ENCODE measurements around the gene MEAF6.
A peak's percentile ranks its signal among the peaks of the same experiment; 100 is the strongest.
"Not testable (repeated sequence)": the region's sequence is repeated elsewhere in the genome, so short reads cannot be mapped to it uniquely, and the experiment has no call there.

Gene MEAF6

DNA sequence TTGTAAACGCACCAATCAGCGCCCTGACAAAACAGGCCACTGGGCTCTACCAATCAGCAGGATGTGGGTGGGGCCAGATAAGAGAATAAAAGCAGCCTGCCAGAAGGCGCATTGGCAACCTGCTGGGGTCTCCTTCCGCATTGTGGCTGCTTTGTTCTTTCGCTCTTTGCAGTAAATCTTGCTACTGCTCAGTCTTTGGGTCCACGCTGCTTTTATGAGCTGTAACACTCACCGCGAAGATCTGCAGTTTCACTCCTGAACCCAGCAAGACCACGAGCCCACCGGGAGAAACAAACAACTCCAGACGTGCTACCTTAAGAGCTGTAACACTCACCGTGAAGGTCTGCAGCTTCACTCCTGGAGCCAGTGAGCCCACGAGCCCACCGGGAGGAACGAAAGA is 4.4 kb upstream of the MEAF6 start:
- H3K4me1 ChIP-seq (ENCODE audit: control insufficient read depth in 1 of 2, insufficient read depth in 2 of 2, low read length in 2 of 2); H3K9me3 ChIP-seq (ENCODE audit: control insufficient read depth in 1 of 2, low read length in 2 of 2); H3K27me3 ChIP-seq (ENCODE audit: low read depth, low read length); H3K4me3 ChIP-seq (ENCODE audit: low read depth in 1 of 2, low read length in 2 of 2); H3K36me3 ChIP-seq (ENCODE audit: control insufficient read depth in 1 of 2, insufficient read depth in 2 of 2, low read length in 2 of 2); H3K27ac ChIP-seq (ENCODE audit: low read length): not testable (repeated sequence)

DNA sequence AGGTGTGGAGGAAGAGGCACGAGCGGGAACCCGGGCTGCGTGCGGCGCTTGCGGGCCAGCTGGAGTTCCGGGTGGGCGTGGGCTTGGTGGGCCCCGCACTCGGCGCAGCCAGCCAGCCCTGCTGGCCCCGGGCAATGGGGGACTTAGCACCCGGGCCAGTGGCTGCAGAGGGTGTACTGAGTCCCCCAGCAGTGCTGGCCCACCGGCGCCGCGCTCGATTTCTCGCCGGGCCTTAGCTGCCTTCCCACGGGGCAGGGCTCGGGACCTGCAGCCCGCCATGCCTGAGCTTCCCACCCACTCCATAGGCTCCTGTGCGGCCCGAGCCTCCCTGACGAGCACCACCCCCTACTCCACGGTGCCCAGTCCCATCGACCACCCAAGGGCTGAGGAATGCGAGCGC is 3.7 kb upstream of the MEAF6 start:
- H3K36me3 ChIP-seq (ENCODE audit: control insufficient read depth in 1 of 2, insufficient read depth in 2 of 2, low read length in 2 of 2); H3K4me3 ChIP-seq (ENCODE audit: low read depth in 1 of 2, low read length in 2 of 2); H3K9me3 ChIP-seq (ENCODE audit: control insufficient read depth in 1 of 2, low read length in 2 of 2); H3K27ac ChIP-seq (ENCODE audit: low read length); H3K27me3 ChIP-seq (ENCODE audit: low read depth, low read length): not testable (repeated sequence)
- H3K4me1 ChIP-seq (ENCODE audit: control insufficient read depth in 1 of 2, insufficient read depth in 2 of 2, low read length in 2 of 2) = peaks cover 0 to 12% of the 10 kb centered on the region in 2 donors

DNA sequence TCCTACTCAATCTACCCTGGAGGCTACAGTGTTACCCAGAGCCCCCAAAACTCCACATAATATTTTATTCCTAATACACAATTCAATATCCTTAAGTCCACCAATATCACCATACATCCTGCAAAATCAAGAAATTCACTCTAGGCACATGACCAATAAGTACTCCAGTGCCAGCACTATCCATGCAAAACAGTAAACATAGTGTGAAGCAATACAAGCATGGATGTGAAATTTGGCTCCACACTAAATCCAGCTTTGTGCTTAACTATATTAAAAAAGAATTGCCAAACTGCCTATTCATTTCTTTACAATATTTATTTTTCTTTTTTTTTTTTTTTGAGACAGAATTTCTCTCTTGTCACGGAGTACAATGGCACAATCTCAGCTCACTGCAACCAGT is 3.0 kb upstream of the MEAF6 start:
- Histone ChIP-seq H3K27ac (ENCODE audit: low read length) (no peak overlapping the region), H3K27me3 (ENCODE audit: low read depth, low read length) (no peaks in the 10 kb centered on the region), H3K4me1 (ENCODE audit: control insufficient read depth in 1 of 2, insufficient read depth in 2 of 2, low read length in 2 of 2) (peaks cover 0 to 18% of the 10 kb centered on the region in 2 donors), H3K4me3 (ENCODE audit: low read depth in 1 of 2, low read length in 2 of 2) (no peak overlapping the region), H3K9me3 (ENCODE audit: control insufficient read depth in 1 of 2, low read length in 2 of 2) (no peaks in the 10 kb centered on the region), H3K36me3 (ENCODE audit: control insufficient read depth in 1 of 2, insufficient read depth in 2 of 2, low read length in 2 of 2) (no peaks in the 10 kb centered on the region)

DNA sequence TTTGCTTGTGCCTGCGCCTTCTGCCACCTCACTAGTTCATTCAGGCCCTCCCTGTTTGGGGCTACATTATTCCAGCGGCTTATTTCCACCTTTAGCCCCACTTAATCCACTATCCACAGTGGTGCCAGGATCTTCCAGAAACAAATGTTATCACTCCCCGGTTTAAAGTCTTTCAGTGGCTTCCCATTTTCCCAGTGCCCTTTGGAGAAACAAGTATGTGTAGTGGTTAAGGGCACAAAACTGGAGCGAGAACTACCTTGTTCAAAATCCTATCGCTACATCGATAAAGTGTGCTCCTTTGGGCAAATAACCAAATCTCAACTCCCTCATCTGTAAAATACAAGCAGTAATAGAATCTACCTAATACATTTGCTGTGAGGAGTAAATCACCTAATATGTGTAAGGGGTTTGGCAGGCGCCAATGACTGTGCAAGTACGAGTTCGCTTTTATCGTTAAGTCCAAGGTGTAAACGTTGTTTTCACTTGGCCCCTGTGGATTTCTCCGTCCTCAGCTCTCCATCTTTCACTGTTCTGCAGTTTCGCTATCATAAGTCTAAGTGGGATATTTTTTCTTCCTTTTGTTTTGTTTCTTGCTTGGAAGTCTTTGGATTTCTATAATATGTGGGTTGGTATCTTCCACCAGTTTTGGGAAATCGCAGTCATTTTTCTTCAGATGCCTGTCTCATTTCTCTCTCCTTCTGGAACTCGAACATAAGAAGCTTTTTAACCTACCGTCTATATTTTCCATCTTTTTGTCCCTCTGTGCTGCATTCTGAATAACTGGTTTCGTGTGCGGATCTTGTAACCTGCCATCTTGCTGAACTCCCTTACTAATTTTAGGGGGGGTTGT is 844 bp upstream of the MEAF6 start:
- H3K4me3 ChIP-seq (ENCODE audit: low read depth in 1 of 2, low read length in 2 of 2) = peak overlapping the region; percentile 72 to 91
- peak overlapping the region; percentile 90 for H3K27ac ChIP-seq (ENCODE audit: low read length)
- peaks cover 0 to 9% of the 10 kb centered on the region in 2 donors for H3K36me3 ChIP-seq (ENCODE audit: control insufficient read depth in 1 of 2, insufficient read depth in 2 of 2, low read length in 2 of 2)
- H3K9me3 ChIP-seq (ENCODE audit: control insufficient read depth in 1 of 2, low read length in 2 of 2) = no peaks in the 10 kb centered on the region
- no peaks in the 10 kb centered on the region for H3K27me3 ChIP-seq (ENCODE audit: low read depth, low read length)
- H3K4me1 ChIP-seq (ENCODE audit: control insufficient read depth in 1 of 2, insufficient read depth in 2 of 2, low read length in 2 of 2) = peaks cover 0 to 20% of the 10 kb centered on the region in 2 donors

DNA sequence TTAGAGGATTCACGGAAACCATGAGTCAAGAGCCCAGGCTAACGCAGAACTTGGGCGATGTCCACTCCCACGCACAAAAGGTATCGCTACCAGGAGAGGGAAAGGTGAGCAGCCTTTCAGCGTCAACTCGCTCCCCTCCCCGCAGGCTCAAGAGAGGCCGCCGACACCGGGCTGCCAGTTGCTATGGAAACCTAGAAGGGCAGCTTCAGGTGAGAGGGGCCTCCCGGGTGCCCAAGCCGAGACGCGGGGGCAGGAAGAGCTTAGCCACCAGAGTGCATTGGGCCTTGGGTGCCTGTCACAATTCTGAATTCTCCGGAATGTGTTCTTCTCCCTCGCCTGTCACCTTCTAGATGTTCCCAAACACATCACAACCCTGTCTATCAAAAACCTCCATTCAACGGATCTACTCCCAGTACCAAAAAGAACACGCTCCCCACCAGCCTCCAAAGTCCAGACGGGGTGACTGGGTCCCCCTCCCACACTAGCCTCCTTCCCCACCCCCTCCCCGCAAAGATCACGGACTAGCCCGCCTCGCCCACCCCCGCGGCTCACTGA is 694 bp downstream of the MEAF6 start:
- Histone ChIP-seq H3K27me3 (ENCODE audit: low read depth, low read length) (no peaks in the 10 kb centered on the region), H3K27ac (ENCODE audit: low read length) (peak overlapping the region; percentile 39), H3K9me3 (ENCODE audit: control insufficient read depth in 1 of 2, low read length in 2 of 2) (no peaks in the 10 kb centered on the region), H3K36me3 (ENCODE audit: control insufficient read depth in 1 of 2, insufficient read depth in 2 of 2, low read length in 2 of 2) (peaks cover 7 to 15% of the 10 kb centered on the region in 2 donors), H3K4me1 (ENCODE audit: control insufficient read depth in 1 of 2, insufficient read depth in 2 of 2, low read length in 2 of 2) (peaks cover 0 to 20% of the 10 kb centered on the region in 2 donors), H3K4me3 (ENCODE audit: low read depth in 1 of 2, low read length in 2 of 2) (peak overlapping the region; percentile 72 to 91)

DNA sequence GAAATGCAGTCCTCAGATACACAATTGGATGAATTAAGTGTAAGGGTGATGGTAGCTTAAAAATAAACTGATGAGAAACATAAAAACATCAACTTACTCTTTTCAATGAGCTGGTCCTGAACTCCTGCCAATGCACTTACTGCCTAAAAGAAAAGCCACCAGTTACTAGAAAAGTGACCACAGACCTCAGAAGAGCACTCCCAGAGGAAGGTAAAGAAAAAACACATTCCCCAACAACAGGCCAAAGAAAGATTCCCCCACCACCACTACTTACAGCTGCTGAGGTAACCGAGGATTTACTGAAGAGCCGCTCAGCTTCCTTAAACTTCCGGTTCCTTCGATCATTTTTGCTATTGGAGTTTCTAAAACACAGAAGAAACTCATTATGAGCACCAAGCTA is 5.4 kb downstream of the MEAF6 start:
- Histone ChIP-seq H3K4me1 (ENCODE audit: control insufficient read depth in 1 of 2, insufficient read depth in 2 of 2, low read length in 2 of 2) (peaks cover 0 to 14% of the 10 kb centered on the region in 2 donors), H3K36me3 (ENCODE audit: control insufficient read depth in 1 of 2, insufficient read depth in 2 of 2, low read length in 2 of 2) (peaks cover 21 to 26% of the 10 kb centered on the region in 2 donors), H3K4me3 (ENCODE audit: low read depth in 1 of 2, low read length in 2 of 2) (no peak overlapping the region), H3K27ac (ENCODE audit: low read length) (no peak overlapping the region), H3K27me3 (ENCODE audit: low read depth, low read length) (no peaks in the 10 kb centered on the region), H3K9me3 (ENCODE audit: control insufficient read depth in 1 of 2, low read length in 2 of 2) (no peaks in the 10 kb centered on the region)

DNA sequence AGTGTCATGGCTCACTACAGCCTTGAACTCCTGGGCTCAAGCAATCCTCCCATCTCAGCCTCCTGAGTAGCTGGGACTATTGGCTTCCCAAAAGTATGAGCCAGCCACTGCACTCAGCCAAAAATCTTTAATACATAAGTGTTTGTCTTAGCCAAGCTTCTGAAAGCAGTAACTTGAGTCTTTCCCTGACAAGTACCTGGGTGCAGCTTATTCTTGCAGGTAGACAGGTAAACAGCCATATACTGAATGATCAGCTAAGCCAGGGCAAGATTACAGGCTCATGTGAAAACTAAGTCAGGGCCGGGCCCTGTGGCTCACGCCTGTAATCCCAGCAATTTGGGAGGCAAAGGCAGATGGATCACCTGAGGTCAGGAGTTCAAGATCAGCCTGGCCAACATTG is 7.8 kb downstream of the MEAF6 start:
- no peak overlapping the region for H3K27ac ChIP-seq (ENCODE audit: low read length)
- no peaks in the 10 kb centered on the region for H3K4me1 ChIP-seq (ENCODE audit: control insufficient read depth in 1 of 2, insufficient read depth in 2 of 2, low read length in 2 of 2)
- no peak overlapping the region for H3K4me3 ChIP-seq (ENCODE audit: low read depth in 1 of 2, low read length in 2 of 2)
- no peaks in the 10 kb centered on the region for H3K9me3 ChIP-seq (ENCODE audit: control insufficient read depth in 1 of 2, low read length in 2 of 2)
- H3K27me3 ChIP-seq (ENCODE audit: low read depth, low read length) = no peaks in the 10 kb centered on the region
- peaks cover 17 to 31% of the 10 kb centered on the region in 2 donors for H3K36me3 ChIP-seq (ENCODE audit: control insufficient read depth in 1 of 2, insufficient read depth in 2 of 2, low read length in 2 of 2)

DNA sequence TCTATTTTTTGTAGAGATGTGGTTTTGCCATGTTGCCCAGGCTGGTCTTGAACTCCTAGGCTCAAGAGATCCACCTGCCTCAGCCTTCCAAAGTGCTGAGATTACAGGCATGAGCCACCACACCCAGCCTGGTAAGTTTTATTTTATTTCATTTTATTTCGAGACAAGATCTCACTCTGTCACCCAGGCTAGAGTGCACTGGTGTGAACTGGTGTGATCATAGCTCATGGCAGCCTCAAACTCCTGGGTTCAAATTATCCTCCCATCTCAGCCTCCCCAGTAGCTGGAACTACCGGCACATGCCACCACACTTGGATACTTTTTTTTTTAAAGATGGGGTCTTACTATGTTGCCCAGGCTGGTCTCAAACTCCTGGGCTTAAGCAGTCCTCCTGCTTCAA is 11.8 kb downstream of the MEAF6 start:
- not testable (repeated sequence) for H3K4me1 ChIP-seq (ENCODE audit: control insufficient read depth in 1 of 2, insufficient read depth in 2 of 2, low read length in 2 of 2); H3K27me3 ChIP-seq (ENCODE audit: low read depth, low read length); H3K27ac ChIP-seq (ENCODE audit: low read length); H3K9me3 ChIP-seq (ENCODE audit: control insufficient read depth in 1 of 2, low read length in 2 of 2); H3K4me3 ChIP-seq (ENCODE audit: low read depth in 1 of 2, low read length in 2 of 2)
- H3K36me3 ChIP-seq (ENCODE audit: control insufficient read depth in 1 of 2, insufficient read depth in 2 of 2, low read length in 2 of 2) = peaks cover 14 to 37% of the 10 kb centered on the region in 2 donors

DNA sequence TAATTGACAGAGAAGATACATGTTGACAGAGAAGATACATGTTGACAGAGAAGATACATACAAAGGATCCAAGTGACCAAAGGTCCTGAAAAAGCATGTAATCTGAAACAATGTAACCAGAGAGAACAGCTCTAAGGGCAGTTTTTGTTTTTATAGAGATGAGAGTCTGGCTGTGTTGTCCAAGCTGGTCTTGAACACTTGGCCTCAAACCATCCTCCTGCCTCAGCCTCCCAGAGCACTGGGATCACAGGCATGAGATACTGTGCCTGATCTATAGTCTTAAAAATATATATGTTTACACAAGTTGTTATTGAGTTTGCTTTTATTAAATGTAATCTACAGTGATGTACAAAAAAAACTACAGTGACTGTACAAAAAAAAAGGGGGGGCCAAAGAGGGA is 12.5 kb downstream of the MEAF6 start:
- H3K27ac ChIP-seq (ENCODE audit: low read length) = no peak overlapping the region
- no peaks in the 10 kb centered on the region for H3K27me3 ChIP-seq (ENCODE audit: low read depth, low read length)
- peaks cover 14 to 32% of the 10 kb centered on the region in 2 donors for H3K36me3 ChIP-seq (ENCODE audit: control insufficient read depth in 1 of 2, insufficient read depth in 2 of 2, low read length in 2 of 2)
- no peak overlapping the region for H3K4me3 ChIP-seq (ENCODE audit: low read depth in 1 of 2, low read length in 2 of 2)
- H3K9me3 ChIP-seq (ENCODE audit: control insufficient read depth in 1 of 2, low read length in 2 of 2) = no peaks in the 10 kb centered on the region
- peaks cover 0 to 9% of the 10 kb centered on the region in 2 donors for H3K4me1 ChIP-seq (ENCODE audit: control insufficient read depth in 1 of 2, insufficient read depth in 2 of 2, low read length in 2 of 2)

DNA sequence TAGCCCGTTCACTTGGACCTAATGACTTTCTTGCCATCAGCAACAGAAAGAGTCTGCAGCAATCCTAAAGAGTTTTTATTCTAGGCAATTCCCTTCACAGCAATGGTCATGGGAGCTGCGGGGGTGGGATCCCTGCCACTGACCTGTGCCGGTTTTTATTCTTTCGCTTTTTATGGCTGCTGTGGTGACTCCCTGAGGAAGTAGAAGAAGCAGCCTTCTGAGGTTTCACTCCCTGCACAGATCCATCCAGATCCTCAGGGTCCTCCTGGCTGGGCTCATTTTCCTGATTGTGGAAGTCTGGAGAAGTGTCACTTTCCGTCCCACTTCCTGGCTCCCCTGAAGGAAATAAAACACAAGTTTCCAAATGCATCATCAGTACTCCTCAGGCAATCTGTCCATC is 12.9 kb downstream of the MEAF6 start:
- Histone ChIP-seq H3K36me3 (ENCODE audit: control insufficient read depth in 1 of 2, insufficient read depth in 2 of 2, low read length in 2 of 2) (peaks cover 14 to 28% of the 10 kb centered on the region in 2 donors), H3K27me3 (ENCODE audit: low read depth, low read length) (no peaks in the 10 kb centered on the region), H3K4me3 (ENCODE audit: low read depth in 1 of 2, low read length in 2 of 2) (no peak overlapping the region), H3K9me3 (ENCODE audit: control insufficient read depth in 1 of 2, low read length in 2 of 2) (no peaks in the 10 kb centered on the region), H3K27ac (ENCODE audit: low read length) (no peak overlapping the region), H3K4me1 (ENCODE audit: control insufficient read depth in 1 of 2, insufficient read depth in 2 of 2, low read length in 2 of 2) (peaks cover 0 to 9% of the 10 kb centered on the region in 2 donors)

DNA sequence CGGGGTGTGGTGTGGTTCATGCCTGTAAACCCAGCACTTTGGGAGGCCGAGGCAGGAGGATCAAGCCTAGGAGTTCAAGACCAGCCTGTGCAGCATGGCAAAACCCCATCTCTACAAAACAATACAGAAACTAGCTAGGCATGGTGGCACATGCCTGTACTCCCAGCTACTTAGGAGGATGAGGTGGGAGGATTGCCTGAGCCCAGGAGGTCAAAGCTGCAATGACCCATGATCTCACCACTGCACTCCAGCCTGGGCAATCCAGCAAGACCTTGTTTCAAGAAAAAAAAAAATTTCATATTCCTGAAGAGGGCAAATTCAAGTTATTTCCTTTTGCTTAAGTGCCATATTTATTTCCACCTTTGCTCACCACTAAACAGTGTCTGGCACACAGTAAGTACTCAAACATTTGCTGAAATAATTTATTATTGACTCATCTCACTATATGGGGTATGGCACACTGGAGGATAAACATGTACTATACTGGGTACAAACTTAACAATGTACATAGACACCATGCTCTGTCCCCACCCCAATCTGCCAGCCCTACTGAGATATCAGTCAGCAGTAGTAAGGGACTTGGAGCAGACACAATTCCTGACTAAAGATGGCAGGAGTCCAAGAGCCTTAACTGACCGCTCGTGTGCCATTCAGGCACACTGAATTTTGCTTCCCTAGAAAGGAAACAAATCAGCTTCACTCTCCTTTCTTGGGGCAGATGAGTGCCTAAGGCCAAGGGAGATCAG is 15.5 kb downstream of the MEAF6 start:
- H3K36me3 ChIP-seq (ENCODE audit: control insufficient read depth in 1 of 2, insufficient read depth in 2 of 2, low read length in 2 of 2) = peaks cover 15 to 23% of the 10 kb centered on the region in 2 donors
- H3K4me1 ChIP-seq (ENCODE audit: control insufficient read depth in 1 of 2, insufficient read depth in 2 of 2, low read length in 2 of 2) = peaks cover 0 to 9% of the 10 kb centered on the region in 2 donors
- no peaks in the 10 kb centered on the region for H3K9me3 ChIP-seq (ENCODE audit: control insufficient read depth in 1 of 2, low read length in 2 of 2)
- no peaks in the 10 kb centered on the region for H3K27me3 ChIP-seq (ENCODE audit: low read depth, low read length)
- no peak overlapping the region for H3K4me3 ChIP-seq (ENCODE audit: low read depth in 1 of 2, low read length in 2 of 2)
- H3K27ac ChIP-seq (ENCODE audit: low read length) = peak overlapping the region; percentile 39
